GM12874 (cell line): ENCODE results near the gene YTHDC1.

Experiments
- TF ChIP-seq, protein P1 (sequence below): IDR thresholded peaks from 2 replicates; pipeline ENCODE4 v1.5.1; 2011; ENCODE audit warnings: low read depth, mild to moderate bottlenecking, control low read depth, low read length, moderate library complexity; ENCODE audit not compliant: insufficient read depth

Gene YTHDC1

DNA sequence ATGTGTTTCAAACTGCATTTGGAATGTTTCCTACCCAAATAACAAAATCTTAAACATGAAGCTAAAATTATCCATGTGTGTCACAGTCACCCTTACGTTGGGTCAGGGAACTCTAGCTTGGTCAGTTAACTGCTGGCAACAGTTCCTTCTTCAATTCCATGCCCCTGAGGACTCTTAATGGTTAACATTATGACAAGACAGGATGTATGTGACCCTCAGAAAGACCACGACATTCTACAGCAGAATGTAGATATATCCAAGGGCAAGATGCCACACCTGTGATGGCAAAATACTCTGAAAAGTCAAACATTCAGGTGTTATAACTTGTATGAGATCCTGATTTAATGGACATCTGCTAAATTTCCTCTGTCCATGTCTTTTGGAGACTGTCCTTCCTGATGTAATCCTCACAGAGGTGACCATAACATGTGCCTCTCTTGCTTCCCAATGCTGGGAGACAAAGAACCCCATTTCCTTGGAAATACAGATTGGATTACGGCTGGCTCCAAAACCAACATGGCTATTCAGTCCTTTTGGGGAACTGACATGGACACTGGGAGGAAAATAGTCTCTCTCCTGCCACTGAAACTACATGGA is 39.1 kb downstream of the YTHDC1 start:
- TF ChIP-seq, protein P1, sequence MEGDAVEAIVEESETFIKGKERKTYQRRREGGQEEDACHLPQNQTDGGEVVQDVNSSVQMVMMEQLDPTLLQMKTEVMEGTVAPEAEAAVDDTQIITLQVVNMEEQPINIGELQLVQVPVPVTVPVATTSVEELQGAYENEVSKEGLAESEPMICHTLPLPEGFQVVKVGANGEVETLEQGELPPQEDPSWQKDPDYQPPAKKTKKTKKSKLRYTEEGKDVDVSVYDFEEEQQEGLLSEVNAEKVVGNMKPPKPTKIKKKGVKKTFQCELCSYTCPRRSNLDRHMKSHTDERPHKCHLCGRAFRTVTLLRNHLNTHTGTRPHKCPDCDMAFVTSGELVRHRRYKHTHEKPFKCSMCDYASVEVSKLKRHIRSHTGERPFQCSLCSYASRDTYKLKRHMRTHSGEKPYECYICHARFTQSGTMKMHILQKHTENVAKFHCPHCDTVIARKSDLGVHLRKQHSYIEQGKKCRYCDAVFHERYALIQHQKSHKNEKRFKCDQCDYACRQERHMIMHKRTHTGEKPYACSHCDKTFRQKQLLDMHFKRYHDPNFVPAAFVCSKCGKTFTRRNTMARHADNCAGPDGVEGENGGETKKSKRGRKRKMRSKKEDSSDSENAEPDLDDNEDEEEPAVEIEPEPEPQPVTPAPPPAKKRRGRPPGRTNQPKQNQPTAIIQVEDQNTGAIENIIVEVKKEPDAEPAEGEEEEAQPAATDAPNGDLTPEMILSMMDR, result no peak

GRCh38 chr4:68304731-68305130 is 45.2 kb downstream of the YTHDC1 start:
- TF ChIP-seq, protein P1, result no peak

GRCh38 chr4:68299492-68300457 is 50.1 kb downstream of the YTHDC1 start:
- TF ChIP-seq, protein P1, result no peak

- TF ChIP-seq, protein P1, result no peak
These were observed 52.8 kb downstream of the YTHDC1 start for GRCh38 chr4:68297137-68297536.

GRCh38 chr4:68291256-68291655 is 58.6 kb downstream of the YTHDC1 start:
- TF ChIP-seq, protein P1, result no peak

GRCh38 chr4:68288393-68288740 is 61.5 kb downstream of the YTHDC1 start:
- TF ChIP-seq, protein P1, result no peak

DNA sequence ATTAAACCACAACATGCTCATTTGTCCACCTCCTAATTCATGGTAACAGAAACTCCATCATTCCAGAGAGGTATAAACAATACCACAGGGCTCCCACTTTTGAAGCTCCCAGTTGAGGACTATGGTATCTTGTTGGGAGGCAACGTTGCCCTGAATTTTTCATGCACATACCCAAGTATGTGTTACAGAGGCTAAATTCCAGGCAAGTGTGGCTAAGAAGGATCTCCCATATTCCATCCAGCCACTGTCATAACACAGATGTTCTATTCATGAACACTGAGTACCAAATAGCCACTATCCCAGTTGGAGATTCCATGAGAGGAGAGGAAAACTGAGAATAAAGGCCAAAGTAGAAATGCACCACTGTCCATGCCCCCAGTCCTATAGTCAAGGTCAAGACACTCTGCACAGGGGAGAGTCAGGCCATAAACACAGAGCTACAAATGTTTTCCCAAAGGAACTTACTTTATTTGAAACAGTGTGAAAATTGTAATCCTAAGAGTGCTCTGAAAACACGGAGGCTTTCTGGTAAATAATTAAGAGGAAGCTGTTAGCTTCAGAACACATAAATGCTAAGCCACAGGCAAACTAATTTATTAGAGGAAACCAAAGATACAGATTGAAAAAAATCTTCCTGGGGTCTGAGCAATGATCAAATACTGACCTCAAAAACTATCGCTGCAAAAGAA is 62.0 kb downstream of the YTHDC1 start:
- TF ChIP-seq, protein P1, result no peak
